DOHH2 (cell line): Measurements from ENCODE around the gene SLC39A1.

Experiments
- CTCF ChIP-seq: fragments of 200-600 bp; sonication (generic); IDR thresholded peaks from one replicate; pipeline ENCODE4 v1.5.1; 2014; ENCODE audit warnings: antibody characterized with exemption, mild to moderate bottlenecking, low read depth, low read length; ENCODE audit not compliant: poor library complexity, severe bottlenecking
- EZH2phosphoT487 ChIP-seq: fragments of 200-600 bp; sonication (generic); IDR thresholded peaks from 2 replicates; pipeline ENCODE4 v1.6.1; 2017; ENCODE audit warnings: borderline replicate concordance, mild to moderate bottlenecking, antibody characterized with exemption, low read length, moderate library complexity, mixed read lengths

- TF ChIP-seq CTCF (no peak), EZH2phosphoT487 (no peak)
Observed at GRCh38 chr1:153984123-153984894, 21.0 kb upstream of the SLC39A1 start.
